ENCODE data around the gene KLHL4. TPM values are rescaled to one million over a fixed set of nuclear protein-coding genes. Genes with fewer than 3 reads are reported as not detected.

The KLHL4 gene
- total and polyA plus RNA-seq, 9 of the 15 experiments (the other 6 are each of a cell fraction or from before 2014, with no cell fraction given) = 0.04 to 0.16 (median 0.06) TPM; not detected in 1

DNA sequence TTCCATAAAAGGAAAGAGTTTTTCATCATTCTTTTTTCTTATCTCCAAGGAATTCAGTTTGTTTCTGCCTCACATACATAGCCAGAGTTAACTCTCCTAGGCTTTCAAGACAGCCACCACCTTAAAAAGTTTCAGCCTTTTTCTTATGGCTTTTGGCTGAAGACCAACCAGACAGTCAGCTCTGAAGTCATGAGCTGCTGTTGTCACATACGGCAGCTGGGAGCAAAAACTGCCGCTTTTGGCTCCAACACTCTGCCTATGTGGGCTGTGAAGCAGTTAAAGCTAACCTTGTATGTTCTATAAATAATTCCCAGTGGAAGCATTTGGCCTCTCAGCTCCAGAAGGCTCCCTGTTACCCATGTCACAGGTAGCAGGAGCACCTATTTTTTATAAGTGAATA is 104.1 kb downstream of the KLHL4 start:
- no peaks in the 10 kb centered on the region for H3K36me3 ChIP-seq (ENCODE audit: control insufficient read depth, insufficient read depth, low read length)
- ChIA-PET CTCF (ENCODE audit: low intra/inter-chr PET ratio) (interaction anchor here (0.6 kb wide), 1 partner anchor 160 kb away, joined by 3 read pairs; no protein-coding TSS in a partner anchor), POLR2A (no interaction called here)
- DNase-seq (ENCODE audit: extremely low read depth in 1 of 4, low spot score in 3 of 4) = peak in 1 of 4 experiments; percentile 32
- H3K4me3 ChIP-seq = no peak overlapping the region
- no peaks in the 10 kb centered on the region for H3K9me3 ChIP-seq (replicated peaks; ENCODE audit: control insufficient read depth, insufficient read depth, low read depth, low read length)
- no peaks in the 10 kb centered on the region for H3K27me3 ChIP-seq (ENCODE audit: control insufficient read depth in 2 of 2, insufficient read depth in 2 of 2, low read length in 2 of 2)
- H3K4me2 ChIP-seq (ENCODE audit: insufficient read depth, low read length) = no peak overlapping the region
- in situ Hi-C loops (cut with MboI) (no loop called here), intact Hi-C loops (cut with micrococcal nuclease) (no loop called here)
- no peak for TF ChIP-seq IFI16 (CRISPR knock-in tag; IDR thresholded peaks at IDR 0.05)
- TF ChIP-seq NFIC (IDR thresholded peaks at IDR 0.05) = peak; percentile 26; the same call in 1 of the 2 replicates
- TF ChIP-seq ZBTB11 (CRISPR knock-in tag; IDR thresholded peaks at IDR 0.05) = no peak
- no peak for TF ChIP-seq BCL6 (CRISPR knock-in tag; IDR thresholded peaks at IDR 0.05)
- peak overlapping the region; percentile 17; the same call in 1 of the 2 replicates for H2AFZ ChIP-seq (ENCODE audit: low read depth, low read length)
- BruUV-seq (replicated peaks) = no TSS peak
- peak; percentile 60 for FAIRE-seq
- H3K9ac ChIP-seq (ENCODE audit: insufficient read depth in 1 of 2, low read depth in 2 of 2, low read length in 2 of 2) = no peak overlapping the region
- WGBS (ENCODE audit: insufficient coverage, low coverage, missing lambda C conversion rate) = 0% methylated on average over 2 of the region's 2 CpGs
- H3K4me1 ChIP-seq (replicated peaks in 1 of 2; ENCODE audit: control insufficient read depth in 2 of 2, insufficient read depth in 2 of 2, low read length in 2 of 2) = no peaks in the 10 kb centered on the region
- no peaks in the 10 kb centered on the region for H3K9me1 ChIP-seq (ENCODE audit: control insufficient read depth, insufficient read depth, low read length)
- H3K79me2 ChIP-seq (ENCODE audit: control insufficient read depth, insufficient read depth, low read length) = no peaks in the 10 kb centered on the region
- ATAC-seq = peak; percentile 71
- no peak overlapping the region; the same call in 2 of the 3 replicates for H3K27ac ChIP-seq (ENCODE audit: extremely low read depth, low read depth, low read length)
- H4K20me1 ChIP-seq (replicated peaks; ENCODE audit: control insufficient read depth, insufficient read depth, low read length) = no peaks in the 10 kb centered on the region

Data from K562 (cell line).